Measurements from ENCODE around the gene UBAC1.

- TF ChIP-seq CTCF (conservative IDR thresholded peaks at IDR 0.05): no peak
- no peak for TF ChIP-seq ZFX (IDR thresholded peaks at IDR 0.05)
These were observed 58.4 kb downstream of the UBAC1 start for GRCh38 chr9:135902655-135903357.
